HL-60 (cell line): ENCODE results near the gene NLGN1.

Source experiments
- DNase-seq, 2 experiments: peaks; one replicate each; pipeline ENCODE4 v3.0.0-alpha.2; 2010 to 2020; ENCODE audit warnings: low read depth in 1 of 2, low spot score in 1 of 2
- H3K27ac ChIP-seq: fragments of 250-450 bp; sonication (Bioruptor Pico); replicated peaks from 2 replicates; pipeline ENCODE4 v1.5.1; 2020; ENCODE audit warnings: mild to moderate bottlenecking, moderate library complexity
- H3K27me3 ChIP-seq: fragments of 250-450 bp; sonication (Bioruptor Pico); 2 replicates; pipeline ENCODE4 v1.5.1; 2021; ENCODE audit warnings: mild to moderate bottlenecking, moderate library complexity; ENCODE audit not compliant: insufficient read depth, poor library complexity, severe bottlenecking
- H3K4me3 ChIP-seq: replicated peaks from 2 replicates; pipeline ENCODE4 v1.5.1; 2011; ENCODE audit warnings: mild to moderate bottlenecking, control low read depth, low read length; ENCODE audit not compliant: insufficient read depth
- CTCF ChIP-seq: IDR thresholded peaks from one replicate; pipeline ENCODE4 v1.5.1; 2011; ENCODE audit warnings: low read length, control low read depth, inconsistent platforms; ENCODE audit not compliant: insufficient read depth
- GABPA ChIP-seq: IDR thresholded peaks from 2 replicates; pipeline ENCODE4 v1.6.1; 2012; ENCODE audit warnings: low read depth
- POLR2AphosphoS5 ChIP-seq: IDR thresholded peaks from 2 replicates; pipeline ENCODE4 v1.6.1; 2012; ENCODE audit warnings: low read depth
- REST ChIP-seq: IDR thresholded peaks from 2 replicates; pipeline ENCODE4 v1.6.1; 2012; ENCODE audit warnings: low read depth; ENCODE audit not compliant: insufficient replicate concordance
- SPI1 ChIP-seq: IDR thresholded peaks from 2 replicates; pipeline ENCODE4 v1.6.1; 2012; ENCODE audit warnings: low read depth, mild to moderate bottlenecking, borderline replicate concordance

NLGN1 gene

GRCh38 chr3:173889596-173889995 lies 492.1 kb downstream of the NLGN1 start:
- H3K27ac ChIP-seq, result no peak overlapping the region
- no peak for DNase-seq

GRCh38 chr3:173890091-173890490 lies 492.5 kb downstream of the NLGN1 start:
- no peaks in the 10 kb centered on the region for H3K27me3 ChIP-seq
- no peak overlapping the region for H3K4me3 ChIP-seq
- TF ChIP-seq CTCF (no peak), GABPA (no peak), REST (no peak), POLR2AphosphoS5 (no peak), SPI1 (no peak)
- DNase-seq, result no peak
- no peak overlapping the region for H3K27ac ChIP-seq

More at GRCh38 chr3:173889596-173889995, 492.1 kb downstream of the NLGN1 start:
- H3K4me3 ChIP-seq, result no peak overlapping the region
- no peaks in the 10 kb centered on the region for H3K27me3 ChIP-seq
- TF ChIP-seq REST, result no peak
- TF ChIP-seq CTCF, result no peak
- no peak for TF ChIP-seq SPI1
- no peak for TF ChIP-seq GABPA
- TF ChIP-seq POLR2AphosphoS5, result no peak

- H3K27ac ChIP-seq, result no peak overlapping the region
- peak in 1 of 2 experiments; percentile 34 for DNase-seq
- no peaks in the 10 kb centered on the region for H3K27me3 ChIP-seq
- no peak overlapping the region for H3K4me3 ChIP-seq
- TF ChIP-seq GABPA (no peak), CTCF (no peak), SPI1 (0 out of 2 replicates have a peak, but pooled peaks have one; percentile 3)
Observed at GRCh38 chr3:173891272-173892100, 493.9 kb downstream of the NLGN1 start.
